Neuronal stem cell (in vitro differentiated cells): Measurements from ENCODE around the gene CCDC30.
"Not testable (repeated sequence)": the region's sequence is repeated elsewhere in the genome, so short reads cannot be mapped to it uniquely, and the experiment has no call there.

ENCODE experiments used
- DNase-seq: peaks from one replicate; pipeline ENCODE4 v3.0.0-alpha.2; 2013; ENCODE audit warnings: low spot score
- H2AFZ ChIP-seq: one replicate; pipeline ENCODE4 v1.6.1; 2013; ENCODE audit warnings: mild to moderate bottlenecking, low read length, inconsistent platforms
- H2AK5ac ChIP-seq: 2 replicates; pipeline ENCODE4 v1.6.1; 2013; ENCODE audit warnings: low read depth, mild to moderate bottlenecking, inconsistent platforms, low read length, moderate library complexity, mixed read lengths
- H2BK120ac ChIP-seq: 2 replicates; pipeline ENCODE4 v1.6.1; 2013; ENCODE audit warnings: low read depth, mild to moderate bottlenecking, inconsistent platforms, low read length, moderate library complexity, mixed read lengths
- H2BK12ac ChIP-seq: one replicate; pipeline ENCODE4 v1.6.1; 2013; ENCODE audit warnings: low read length, inconsistent platforms
- H2BK15ac ChIP-seq: 2 replicates; pipeline ENCODE4 v1.6.1; 2013; ENCODE audit warnings: mild to moderate bottlenecking, low read length, inconsistent platforms, mixed read lengths
- H2BK5ac ChIP-seq: one replicate; pipeline ENCODE4 v1.6.1; 2013; ENCODE audit warnings: inconsistent platforms, mild to moderate bottlenecking, low read length, moderate library complexity
- H3K14ac ChIP-seq: one replicate; pipeline ENCODE4 v1.6.1; 2013; ENCODE audit warnings: low read length, inconsistent platforms
- H3K18ac ChIP-seq: 2 replicates; pipeline ENCODE4 v1.6.1; 2013; ENCODE audit warnings: low read length, inconsistent platforms
- H3K23ac ChIP-seq: 2 replicates; pipeline ENCODE4 v1.6.1; 2013; ENCODE audit warnings: low read depth, mild to moderate bottlenecking, mixed read lengths, low read length, inconsistent platforms; ENCODE audit not compliant: poor library complexity
- H3K27ac ChIP-seq: replicated peaks from 3 replicates; pipeline ENCODE4 v1.5.1; 2013; ENCODE audit warnings: low read length, inconsistent platforms
- H3K27me3 ChIP-seq, 3 experiments: 2 replicates each; pipeline ENCODE4 v1.6.1; 2013; ENCODE audit warnings: low read length in 3 of 3, mild to moderate bottlenecking in 2 of 3, inconsistent platforms in 1 of 3, low read depth in 1 of 3, mixed read lengths in 1 of 3, moderate library complexity in 1 of 3; ENCODE audit not compliant: control insufficient read depth in 3 of 3, insufficient read depth in 3 of 3
- H3K36me3 ChIP-seq, 2 donors: replicated peaks in 1 of 2; 2 replicates each; pipeline ENCODE4 v1.6.1; 2013; ENCODE audit warnings: low read length in 2 of 2; ENCODE audit not compliant: control insufficient read depth in 2 of 2, insufficient read depth in 2 of 2
- H3K4ac ChIP-seq: 2 replicates; pipeline ENCODE4 v1.6.1; 2013; ENCODE audit warnings: inconsistent platforms, mild to moderate bottlenecking, low read length, moderate library complexity
- H3K4me1 ChIP-seq, 2 donors: 1 replicate in 1 of 2; 2 replicates in 1 of 2; pipeline ENCODE4 v1.6.1; 2013; ENCODE audit warnings: low read length in 2 of 2, low read depth in 1 of 2; ENCODE audit not compliant: control insufficient read depth in 2 of 2, insufficient read depth in 1 of 2
- H3K4me2 ChIP-seq: one replicate; pipeline ENCODE4 v1.6.1; 2013; ENCODE audit warnings: mild to moderate bottlenecking, low read length, inconsistent platforms; ENCODE audit not compliant: insufficient read depth, poor library complexity, severe bottlenecking
- H3K4me3 ChIP-seq, 2 donors: 2 replicates each; pipeline ENCODE4 v1.5.1; 2013; ENCODE audit warnings: low read length in 2 of 2, mild to moderate bottlenecking in 2 of 2, inconsistent platforms in 1 of 2, moderate library complexity in 1 of 2
- H3K79me1 ChIP-seq: one replicate; pipeline ENCODE4 v1.6.1; 2013; ENCODE audit warnings: low read depth, mild to moderate bottlenecking, inconsistent platforms, low read length, moderate library complexity
- H3K9ac ChIP-seq: one replicate; pipeline ENCODE4 v1.6.1; 2013; ENCODE audit warnings: mild to moderate bottlenecking, low read depth, low read length, inconsistent platforms; ENCODE audit not compliant: poor library complexity
- H3K9me3 ChIP-seq, 2 donors: replicated peaks in 1 of 2; 2 replicates each; pipeline versions ENCODE3 to v1.6.1; 2013; ENCODE audit warnings: low read length in 2 of 2, mild to moderate bottlenecking in 2 of 2, inconsistent platforms in 1 of 2, low read depth in 1 of 2, mixed read lengths in 1 of 2, moderate library complexity in 1 of 2; ENCODE audit not compliant: control insufficient read depth in 2 of 2, insufficient read depth in 1 of 2
- H4K8ac ChIP-seq: one replicate; pipeline ENCODE4 v1.6.1; 2013; ENCODE audit warnings: low read depth, mild to moderate bottlenecking, inconsistent platforms, low read length, moderate library complexity
- H4K91ac ChIP-seq: one replicate; pipeline ENCODE4 v1.6.1; 2013; ENCODE audit warnings: low read length, low read depth, mild to moderate bottlenecking, inconsistent platforms; ENCODE audit not compliant: poor library complexity
- WGBS, 2 donors: extraction: QIAGEN DNeasy Blood & Tissue Kit; methylation state at CpG; one replicate each; pipeline ENCODE4 v1.1.7; 2013; ENCODE audit warnings: missing lambda C conversion rate in 2 of 2, mixed read lengths in 1 of 2; ENCODE audit not compliant: insufficient read length in 2 of 2, insufficient replicate concordance in 1 of 2; ENCODE audit errors: extremely low coverage in 2 of 2; 5-methylcytosine and 5-hydroxymethylcytosine counted together

Gene CCDC30

DNA sequence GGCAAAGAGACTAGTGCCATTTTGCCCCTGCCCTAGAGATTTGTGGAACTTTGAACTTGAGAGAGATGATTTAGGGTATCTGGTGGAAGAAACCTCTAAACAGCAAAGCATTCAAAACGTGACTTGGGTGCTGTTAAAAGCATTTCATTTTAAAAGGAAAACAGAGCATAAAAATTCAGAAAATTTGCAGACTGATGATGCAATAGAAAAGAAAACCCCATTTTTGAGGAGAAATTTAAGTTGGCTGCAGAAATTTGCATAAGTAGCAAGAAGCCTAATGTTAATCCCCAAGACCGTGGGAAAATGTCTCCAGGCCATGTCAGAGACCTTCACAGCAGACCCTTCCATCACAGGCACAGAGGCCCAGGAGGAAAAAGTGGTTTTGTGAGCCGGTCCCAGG lies 164.1 kb downstream of the CCDC30 start:
- not testable (repeated sequence) for H4K8ac ChIP-seq, H3K14ac ChIP-seq, H2BK15ac ChIP-seq, H3K4me1 ChIP-seq, H4K91ac ChIP-seq, DNase-seq, H3K27ac ChIP-seq, H2AFZ ChIP-seq, H2BK120ac ChIP-seq, H3K4me3 ChIP-seq, H3K18ac ChIP-seq, H3K27me3 ChIP-seq, H3K4me2 ChIP-seq, H2BK12ac ChIP-seq, H3K23ac ChIP-seq, H2AK5ac ChIP-seq, H3K36me3 ChIP-seq, H3K9ac ChIP-seq, H3K9me3 ChIP-seq, H3K4ac ChIP-seq, H3K79me1 ChIP-seq, H2BK5ac ChIP-seq
- WGBS, 2 donors = no CpG with 5 or more reads among the region's 3 CpGs

DNA sequence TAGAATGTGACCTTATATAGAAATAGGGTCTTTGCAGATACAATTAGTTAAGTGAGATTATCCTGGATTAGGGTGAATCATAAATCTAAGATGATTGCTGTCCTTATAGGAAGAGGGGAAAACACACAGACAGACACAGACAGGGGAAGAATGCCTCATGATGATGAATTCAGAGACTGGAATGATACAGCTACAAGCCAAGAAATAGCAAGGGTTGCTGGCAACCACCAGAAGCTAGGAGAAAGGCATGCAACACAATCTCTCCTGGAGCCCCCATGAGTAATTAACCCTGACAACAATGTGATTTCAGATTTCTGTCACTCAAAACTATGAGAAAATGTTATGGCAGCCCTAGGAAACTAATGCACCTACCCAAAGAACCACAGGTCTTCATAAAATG lies 176.0 kb downstream of the CCDC30 start:
- Histone ChIP-seq H4K8ac (no peak overlapping the region), H3K23ac (no peak overlapping the region), H2BK5ac (no peak overlapping the region), H2BK120ac (no peak overlapping the region), H3K9me3 (no peaks in the 10 kb centered on the region), H3K18ac (no peak overlapping the region), H2AK5ac (no peak overlapping the region), H3K4me3 (no peak overlapping the region), H3K27ac (no peak overlapping the region), H2AFZ (no peak overlapping the region), H3K9ac (no peak overlapping the region), H2BK15ac (no peak overlapping the region), H3K4me2 (no peak overlapping the region), H4K91ac (no peak overlapping the region), H3K36me3 (no peaks in the 10 kb centered on the region), H3K4ac (no peak overlapping the region), H2BK12ac (no peak overlapping the region), H3K4me1 (no peaks in the 10 kb centered on the region), H3K79me1 (no peaks in the 10 kb centered on the region), H3K14ac (no peak overlapping the region), H3K27me3 (no peaks in the 10 kb centered on the region)
- no peak for DNase-seq

DNA sequence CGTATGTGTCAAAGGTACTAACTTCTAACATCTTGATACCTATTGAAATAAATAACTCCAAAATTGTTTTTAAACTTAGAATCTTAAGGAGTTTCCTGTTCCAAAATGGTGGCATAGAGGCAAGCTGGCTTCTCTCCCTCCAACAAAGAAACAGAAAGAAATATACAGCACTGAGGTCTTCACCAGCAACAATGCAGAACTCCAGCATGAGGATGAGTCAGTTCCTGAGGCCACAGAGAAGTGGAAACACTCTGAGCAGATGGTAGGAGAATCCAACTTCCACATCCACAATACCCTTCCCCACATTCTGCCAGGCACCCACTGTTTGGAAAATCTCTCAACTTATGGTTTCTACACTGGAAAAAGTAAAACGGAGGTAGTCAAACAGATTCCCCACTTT lies 183.0 kb downstream of the CCDC30 start:
- Histone ChIP-seq H3K4ac (no peak overlapping the region), H4K8ac (no peak overlapping the region), H2AK5ac (no peak overlapping the region), H3K79me1 (no peaks in the 10 kb centered on the region), H2BK12ac (no peak overlapping the region), H4K91ac (no peak overlapping the region), H3K9ac (no peak overlapping the region), H3K36me3 (no peaks in the 10 kb centered on the region), H2AFZ (no peak overlapping the region), H2BK5ac (no peak overlapping the region), H2BK120ac (no peak overlapping the region), H3K23ac (no peak overlapping the region), H3K27ac (no peak overlapping the region), H3K14ac (no peak overlapping the region), H3K27me3 (no peaks in the 10 kb centered on the region), H3K18ac (no peak overlapping the region), H3K4me3 (no peak overlapping the region), H2BK15ac (no peak overlapping the region), H3K4me1 (no peaks in the 10 kb centered on the region), H3K4me2 (no peak overlapping the region), H3K9me3 (no peaks in the 10 kb centered on the region)
- no peak for DNase-seq
- no CpG with 5 or more reads among the region's 2 CpGs for WGBS, 2 donors

DNA sequence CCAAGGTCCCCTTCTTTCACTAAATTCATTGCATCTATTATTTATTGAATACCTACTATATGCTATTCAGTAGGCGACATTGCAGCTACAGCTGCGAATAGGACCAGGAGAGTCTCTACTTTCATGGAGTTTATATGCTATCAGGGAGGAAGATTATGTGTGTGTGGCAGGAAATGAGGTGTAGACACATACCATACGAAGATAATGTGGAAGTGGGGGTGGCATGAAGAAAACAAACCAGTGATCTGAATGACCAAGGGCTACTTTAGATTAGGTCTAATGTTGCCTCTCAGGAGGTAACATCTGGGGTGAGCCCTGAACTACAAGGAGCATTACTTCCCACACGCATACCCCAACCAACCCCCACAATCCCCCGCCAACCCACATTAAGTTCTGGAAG lies 194.1 kb downstream of the CCDC30 start:
- Histone ChIP-seq H3K14ac (no peak overlapping the region), H3K4ac (no peak overlapping the region), H4K8ac (no peak overlapping the region), H3K36me3 (peaks cover 2 to 28% of the 10 kb centered on the region in 2 donors), H3K79me1 (peaks cover 10% of the 10 kb centered on the region), H4K91ac (no peak overlapping the region), H3K4me2 (no peak overlapping the region), H2AFZ (peak overlapping the region; percentile 86), H2AK5ac (no peak overlapping the region), H2BK120ac (no peak overlapping the region), H3K9me3 (no peaks in the 10 kb centered on the region), H3K27me3 (no peaks in the 10 kb centered on the region), H3K4me3 (peak overlapping the region in 1 of 2 donors; percentile 92), H2BK15ac (no peak overlapping the region), H3K9ac (no peak overlapping the region), H2BK5ac (no peak overlapping the region), H3K27ac (no peak overlapping the region), H3K18ac (no peak overlapping the region), H3K4me1 (peaks cover 5 to 8% of the 10 kb centered on the region in 2 donors), H2BK12ac (no peak overlapping the region), H3K23ac (no peak overlapping the region)
- WGBS, 2 donors = no CpG with 5 or more reads among the region's 5 CpGs
- DNase-seq = no peak
